NCI-H446 (cell line): Measurements from ENCODE around the gene TNP2.
"Not testable (repeated sequence)": the region's sequence is repeated elsewhere in the genome, so short reads cannot be mapped to it uniquely, and the experiment has no call there.

Source experiments
- DNase-seq, 2 experiments: peaks; one replicate each; lab custom pipeline; 2025; lab: John Stamatoyannopoulos, UW

The TNP2 gene

GRCh38 chr16:11299865-11300559 lies 30.9 kb upstream of the TNP2 start:
- no peak for DNase-seq

- DNase-seq: not testable (repeated sequence)
Measured at GRCh38 chr16:11298950-11299547, 29.9 kb upstream of the TNP2 start.

DNA sequence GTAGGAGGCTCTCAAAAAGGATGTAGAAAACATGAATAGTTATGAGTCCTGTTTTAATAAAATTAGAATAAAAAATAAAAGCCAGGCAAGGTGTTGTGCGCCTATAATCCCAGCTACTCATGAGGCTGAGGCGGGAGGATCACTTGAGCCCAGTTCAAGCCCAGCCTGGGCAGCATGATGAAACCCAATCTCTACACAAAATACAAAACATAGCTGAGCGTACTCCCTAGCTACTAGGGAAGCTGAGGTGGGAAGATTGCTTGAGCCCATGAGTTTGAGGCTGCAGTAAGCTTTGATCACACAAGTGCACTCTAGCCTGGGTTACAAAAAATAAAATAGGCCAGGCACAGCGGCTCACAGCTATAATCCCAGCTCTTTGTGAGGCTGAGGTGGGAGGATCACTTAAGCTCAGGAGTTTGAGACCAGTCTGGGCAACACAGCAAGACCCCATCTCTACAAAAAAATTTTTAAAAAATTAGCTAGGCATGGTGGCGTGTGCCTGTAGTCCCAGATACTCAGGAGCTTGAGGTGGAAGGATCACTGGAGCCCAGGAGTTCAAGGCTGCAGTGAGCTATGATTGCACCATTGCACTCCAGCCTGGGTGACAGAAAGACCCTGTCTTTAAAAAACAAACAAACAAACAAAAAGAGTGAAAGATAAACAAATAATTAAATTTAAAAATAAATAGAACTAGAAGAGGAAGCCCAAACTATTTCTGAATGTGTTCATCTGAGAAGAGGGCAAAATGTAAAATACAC lies 29.2 kb upstream of the TNP2 start:
- DNase-seq: no peak

GRCh38 chr16:11297492-11298142 lies 28.5 kb upstream of the TNP2 start:
- peak in 1 of 2 experiments; percentile 19 for DNase-seq

GRCh38 chr16:11296706-11297491 lies 27.8 kb upstream of the TNP2 start:
- no peak for DNase-seq

GRCh38 chr16:11296351-11296705 lies 27.2 kb upstream of the TNP2 start:
- no peak for DNase-seq

GRCh38 chr16:11295672-11296071 lies 26.5 kb upstream of the TNP2 start:
- DNase-seq: no peak

DNA sequence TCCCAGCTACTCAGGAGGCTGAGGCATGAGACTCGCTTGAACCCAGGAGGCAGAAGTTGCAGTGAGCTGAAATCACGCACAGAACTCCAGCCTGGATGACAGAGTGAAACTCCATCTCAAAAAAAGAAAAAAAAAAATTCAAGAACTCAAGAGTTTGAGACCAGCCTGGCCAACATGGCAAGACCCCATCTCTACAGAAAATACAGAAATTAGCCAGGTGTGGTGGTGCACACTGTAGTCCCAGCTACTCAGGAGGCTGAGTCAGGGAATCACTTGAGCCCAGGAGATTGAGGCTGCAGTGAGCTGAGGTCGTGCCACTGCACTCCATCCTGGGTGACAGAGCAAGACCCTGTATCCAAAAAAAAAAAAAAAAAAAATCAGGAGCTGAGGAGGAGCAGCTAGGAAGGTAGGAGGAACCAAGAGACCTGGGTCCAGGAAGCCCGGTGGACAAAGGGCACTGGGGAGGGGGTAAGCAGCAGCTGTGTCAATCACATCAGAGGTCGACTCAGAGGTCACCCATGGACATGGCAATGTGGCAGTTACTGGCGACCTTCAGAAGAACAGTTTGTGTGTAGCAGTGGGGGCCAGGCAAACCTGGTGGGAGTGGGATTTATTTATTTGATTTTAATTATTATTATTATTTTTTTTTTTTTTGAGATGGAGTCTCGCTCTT lies 23.1 kb upstream of the TNP2 start:
- DNase-seq: no peak

DNA sequence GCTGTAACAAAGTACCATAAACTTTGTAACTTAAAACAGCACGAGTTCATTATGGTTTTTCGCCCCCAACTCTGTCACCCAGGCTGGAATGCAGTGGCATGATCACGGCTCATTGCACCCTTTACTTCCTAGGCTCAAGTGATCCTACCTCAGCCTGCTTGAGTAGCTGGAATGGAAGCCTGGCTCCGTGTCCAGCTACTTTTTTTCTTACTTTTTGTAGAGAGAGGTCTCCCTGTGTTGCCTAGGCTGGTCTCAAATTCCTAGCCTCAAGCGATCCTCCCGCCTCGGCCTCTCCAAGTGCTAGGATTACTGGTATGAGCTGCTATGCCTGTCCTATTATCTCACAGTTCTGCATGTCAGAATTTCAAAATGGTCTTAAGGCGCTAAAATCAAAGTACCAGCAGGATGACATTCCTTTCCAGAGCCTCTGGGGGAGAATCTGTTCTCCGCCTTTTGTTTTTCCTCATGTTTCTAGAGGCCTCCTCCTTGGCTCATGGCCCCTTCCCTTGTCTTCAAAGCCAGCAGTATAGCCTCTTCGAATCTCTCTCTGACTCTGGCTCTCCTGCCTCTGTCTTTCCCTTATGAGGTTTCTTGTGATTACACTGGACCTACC lies 22.1 kb upstream of the TNP2 start:
- DNase-seq: no peak

DNA sequence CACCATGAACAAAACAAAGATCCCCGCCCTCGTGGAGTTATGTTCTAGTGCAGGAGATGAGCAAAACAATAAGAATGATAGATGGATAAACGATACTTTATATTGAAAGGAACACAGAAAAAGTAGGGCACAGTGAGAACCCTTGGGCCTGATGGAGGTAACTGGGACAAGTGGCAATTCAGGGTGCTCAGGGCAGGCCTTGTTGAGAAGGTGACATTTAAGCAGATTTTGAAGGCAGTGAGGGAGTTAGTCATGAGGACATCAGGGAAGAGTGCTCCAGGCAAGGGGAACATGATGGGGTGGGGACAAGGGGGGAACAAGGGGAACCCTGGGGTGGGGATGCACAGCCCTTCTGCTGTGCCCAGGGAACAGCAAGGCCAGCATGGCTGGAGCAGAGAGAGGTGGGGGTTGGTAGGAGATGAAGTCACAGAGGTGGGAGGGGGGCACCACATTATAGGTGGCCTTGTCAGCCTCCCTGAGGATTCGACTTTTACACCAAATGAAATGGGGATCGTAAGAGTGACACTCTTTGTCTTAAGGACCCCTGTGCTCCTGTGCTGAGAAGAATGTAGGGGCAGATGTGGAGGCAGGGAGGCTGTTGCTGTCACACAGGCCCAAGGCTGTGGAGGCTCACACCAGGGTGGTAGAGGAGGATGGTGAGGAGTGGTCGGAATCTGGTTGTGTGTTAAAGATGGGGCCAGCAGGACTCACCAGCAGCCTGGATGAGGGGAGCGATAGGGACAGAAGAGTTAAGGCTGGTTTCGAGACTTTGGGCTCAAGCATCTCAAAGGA lies 21.2 kb upstream of the TNP2 start:
- no peak for DNase-seq

DNA sequence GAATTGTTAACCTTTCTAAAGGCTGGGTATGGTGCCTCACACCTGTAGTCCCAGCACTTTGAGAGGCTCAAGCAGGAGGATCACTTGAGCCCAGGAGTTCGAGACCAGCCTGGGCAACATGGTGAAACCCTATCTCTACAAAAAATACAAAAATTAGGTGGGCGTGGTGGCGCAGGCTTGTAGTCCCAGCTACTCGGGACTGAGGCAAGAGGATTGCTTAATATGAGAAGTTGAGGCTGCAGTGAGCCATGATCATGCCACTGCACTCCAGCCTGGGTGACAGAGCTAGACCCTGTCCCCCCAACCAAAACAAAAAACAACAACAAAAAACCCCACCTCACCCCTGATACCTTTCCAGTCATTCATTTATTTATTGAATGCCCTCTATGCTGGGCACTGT lies 20.6 kb upstream of the TNP2 start:
- DNase-seq: not testable (repeated sequence)

- no peak for DNase-seq
Measured at GRCh38 chr16:11289202-11289601, 20.1 kb upstream of the TNP2 start.

DNA sequence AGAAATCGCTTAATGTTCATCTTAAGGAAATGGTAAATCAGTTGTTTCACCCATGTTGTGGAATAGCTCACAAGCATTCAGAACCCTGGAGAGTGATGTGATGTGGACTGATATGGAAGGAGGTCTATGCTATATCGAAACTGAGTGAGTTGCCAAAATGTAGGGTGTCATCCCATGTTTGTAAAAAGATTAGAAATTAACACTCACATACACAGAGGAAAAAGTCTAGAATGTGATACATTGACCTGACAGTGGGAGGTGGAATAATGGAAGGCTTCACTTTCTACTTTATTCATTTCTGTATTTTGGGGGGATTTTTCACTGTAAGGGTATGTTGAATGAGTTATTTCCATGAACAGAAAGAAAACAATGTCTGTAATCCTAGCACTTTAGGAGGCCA lies 16.7 kb upstream of the TNP2 start:
- DNase-seq: no peak

DNA sequence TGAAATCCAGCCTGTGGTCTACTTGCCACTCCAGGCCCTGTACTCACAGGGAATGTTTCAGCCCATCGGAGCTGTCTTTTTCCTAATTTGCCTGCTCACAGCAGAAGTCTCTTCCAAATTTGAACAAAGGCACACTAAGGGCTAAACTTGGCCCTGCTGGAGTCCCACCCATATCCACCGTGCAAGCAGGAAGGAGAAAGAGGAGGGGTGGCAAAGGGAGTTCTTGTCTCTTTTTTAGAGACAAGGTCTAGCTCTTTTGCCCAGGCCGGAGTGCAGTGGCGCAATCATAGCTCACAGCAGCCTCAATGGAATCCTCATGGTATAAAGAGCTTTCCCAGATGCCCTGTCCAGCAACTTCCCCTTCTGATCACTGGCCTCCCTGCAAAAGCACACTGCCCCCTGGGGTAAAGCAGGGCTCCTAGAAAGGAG lies 14.7 kb upstream of the TNP2 start:
- DNase-seq: no peak

GRCh38 chr16:11280616-11281522 lies 11.7 kb upstream of the TNP2 start, which contains the start of gene PRM1:
Gene PRM1 (minus strand): TSS chr16:11281330. CDS start chr16:11281238, 92 bp downstream.
- DNase-seq: no peak

GRCh38 chr16:11278681-11279628 lies 9.8 kb upstream of the TNP2 start:
- DNase-seq: no peak

GRCh38 chr16:11277607-11278337 lies 8.6 kb upstream of the TNP2 start:
- DNase-seq: no peak
